ENCODE data around the gene NDUFS1.

Gene NDUFS1

GRCh38 chr2:206116278-206116677 lies 43.0 kb downstream of the NDUFS1 start:
- Histone ChIP-seq H4K20me1 (ENCODE audit: insufficient read depth) (no peaks in the 10 kb centered on the region), H3K79me2 (ENCODE audit: insufficient read depth, low read depth) (no peaks in the 10 kb centered on the region), H2AFZ (ENCODE audit: low read depth) (no peak overlapping the region), H3K4me2 (no peak overlapping the region), H3K27ac (no peak overlapping the region), H3K36me3 (ENCODE audit: insufficient read depth) (0 out of 2 replicates have a peak, but pooled peaks cover 2% of the 10 kb centered on the region), H3K27me3 (ENCODE audit: insufficient read depth, low read depth) (no peaks in the 10 kb centered on the region), H3K4me1 (ENCODE audit: low read depth, poor library complexity, severe bottlenecking) (no peaks in the 10 kb centered on the region), H3K4me3 (IDR thresholded peaks at IDR 0.05; ENCODE audit: insufficient read depth, low read depth, low read length) (no peak overlapping the region), H3K9ac (no peak overlapping the region)
- TF ChIP-seq, protein P1, sequence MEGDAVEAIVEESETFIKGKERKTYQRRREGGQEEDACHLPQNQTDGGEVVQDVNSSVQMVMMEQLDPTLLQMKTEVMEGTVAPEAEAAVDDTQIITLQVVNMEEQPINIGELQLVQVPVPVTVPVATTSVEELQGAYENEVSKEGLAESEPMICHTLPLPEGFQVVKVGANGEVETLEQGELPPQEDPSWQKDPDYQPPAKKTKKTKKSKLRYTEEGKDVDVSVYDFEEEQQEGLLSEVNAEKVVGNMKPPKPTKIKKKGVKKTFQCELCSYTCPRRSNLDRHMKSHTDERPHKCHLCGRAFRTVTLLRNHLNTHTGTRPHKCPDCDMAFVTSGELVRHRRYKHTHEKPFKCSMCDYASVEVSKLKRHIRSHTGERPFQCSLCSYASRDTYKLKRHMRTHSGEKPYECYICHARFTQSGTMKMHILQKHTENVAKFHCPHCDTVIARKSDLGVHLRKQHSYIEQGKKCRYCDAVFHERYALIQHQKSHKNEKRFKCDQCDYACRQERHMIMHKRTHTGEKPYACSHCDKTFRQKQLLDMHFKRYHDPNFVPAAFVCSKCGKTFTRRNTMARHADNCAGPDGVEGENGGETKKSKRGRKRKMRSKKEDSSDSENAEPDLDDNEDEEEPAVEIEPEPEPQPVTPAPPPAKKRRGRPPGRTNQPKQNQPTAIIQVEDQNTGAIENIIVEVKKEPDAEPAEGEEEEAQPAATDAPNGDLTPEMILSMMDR (conservative IDR thresholded peaks at IDR 0.05; ENCODE audit: low read depth, low read length): no peak

DNA sequence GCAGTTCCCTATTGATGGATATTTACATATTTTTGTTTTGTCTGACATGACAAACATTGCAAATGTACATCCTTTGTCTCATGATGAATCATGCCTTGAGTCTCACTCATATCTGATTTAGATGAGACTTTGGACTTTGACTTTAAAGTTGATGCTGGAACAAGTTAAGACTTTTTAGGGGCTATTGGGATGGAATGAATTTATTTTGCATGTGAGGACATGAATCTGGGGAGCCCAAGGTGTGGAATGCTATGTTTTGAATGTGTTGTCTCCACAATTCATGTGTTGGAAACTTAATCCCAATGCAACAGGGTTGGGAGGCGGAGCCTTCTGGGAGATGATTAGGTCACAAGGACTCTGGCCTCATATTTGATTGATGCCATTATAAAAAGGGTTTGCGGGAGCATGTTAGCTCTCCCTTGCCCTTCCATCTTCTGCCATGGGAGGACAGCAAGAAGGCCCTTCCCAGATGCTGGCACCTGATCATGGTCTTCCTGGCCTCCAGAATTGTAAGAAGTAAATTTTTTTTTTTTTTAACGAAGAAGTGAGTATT lies 44.1 kb downstream of the NDUFS1 start:
- no peak overlapping the region for H2AFZ ChIP-seq (ENCODE audit: low read depth)
- H4K20me1 ChIP-seq (ENCODE audit: insufficient read depth): no peaks in the 10 kb centered on the region
- TF ChIP-seq, protein P1 (conservative IDR thresholded peaks at IDR 0.05; ENCODE audit: low read depth, low read length): no peak
- H3K4me1 ChIP-seq (ENCODE audit: low read depth, poor library complexity, severe bottlenecking): no peaks in the 10 kb centered on the region
- no peaks in the 10 kb centered on the region for H3K27me3 ChIP-seq (ENCODE audit: insufficient read depth, low read depth)
- H3K4me3 ChIP-seq (IDR thresholded peaks at IDR 0.05; ENCODE audit: insufficient read depth, low read depth, low read length): no peak overlapping the region
- H3K9ac ChIP-seq: no peak overlapping the region
- H3K79me2 ChIP-seq (ENCODE audit: insufficient read depth, low read depth): no peaks in the 10 kb centered on the region
- H3K27ac ChIP-seq: no peak overlapping the region
- no peaks in the 10 kb centered on the region for H3K36me3 ChIP-seq (ENCODE audit: insufficient read depth)
- H3K4me2 ChIP-seq: no peak overlapping the region

- Histone ChIP-seq H3K27me3 (ENCODE audit: insufficient read depth, low read depth) (no peaks in the 10 kb centered on the region), H4K20me1 (ENCODE audit: insufficient read depth) (no peaks in the 10 kb centered on the region), H3K4me2 (no peak overlapping the region), H3K4me1 (ENCODE audit: low read depth, poor library complexity, severe bottlenecking) (no peaks in the 10 kb centered on the region), H3K79me2 (ENCODE audit: insufficient read depth, low read depth) (no peaks in the 10 kb centered on the region), H3K27ac (no peak overlapping the region), H3K36me3 (ENCODE audit: insufficient read depth) (no peaks in the 10 kb centered on the region), H2AFZ (ENCODE audit: low read depth) (no peak overlapping the region), H3K9ac (no peak overlapping the region), H3K4me3 (IDR thresholded peaks at IDR 0.05; ENCODE audit: insufficient read depth, low read depth, low read length) (no peak overlapping the region)
- TF ChIP-seq, protein P1 (conservative IDR thresholded peaks at IDR 0.05; ENCODE audit: low read depth, low read length): no peak
These were observed 46.2 kb downstream of the NDUFS1 start for GRCh38 chr2:206112846-206113547.

- TF ChIP-seq, protein P1 (conservative IDR thresholded peaks at IDR 0.05; ENCODE audit: low read depth, low read length): no peak
- H3K79me2 ChIP-seq (ENCODE audit: insufficient read depth, low read depth): no peaks in the 10 kb centered on the region
- no peaks in the 10 kb centered on the region for H3K27me3 ChIP-seq (ENCODE audit: insufficient read depth, low read depth)
- H3K27ac ChIP-seq: no peak overlapping the region
- H4K20me1 ChIP-seq (ENCODE audit: insufficient read depth): no peaks in the 10 kb centered on the region
- H3K4me3 ChIP-seq (IDR thresholded peaks at IDR 0.05; ENCODE audit: insufficient read depth, low read depth, low read length): no peak overlapping the region
- no peak overlapping the region for H3K9ac ChIP-seq
- H3K36me3 ChIP-seq (ENCODE audit: insufficient read depth): no peaks in the 10 kb centered on the region
- H3K4me2 ChIP-seq: no peak overlapping the region
- no peaks in the 10 kb centered on the region for H3K4me1 ChIP-seq (ENCODE audit: low read depth, poor library complexity, severe bottlenecking)
- H2AFZ ChIP-seq (ENCODE audit: low read depth): no peak overlapping the region
These were observed 47.1 kb downstream of the NDUFS1 start for GRCh38 chr2:206112108-206112507.
